Measurements from ENCODE around the gene FAN1. TPM values are rescaled to one million over a fixed set of nuclear protein-coding genes. Genes with fewer than 3 reads are reported as not detected.
A peak's percentile ranks its signal among the peaks of the same experiment; 100 is the strongest.

FAN1 gene
- total RNA-seq, 2 experiments from 2014 or later = 11.5 TPM

DNA sequence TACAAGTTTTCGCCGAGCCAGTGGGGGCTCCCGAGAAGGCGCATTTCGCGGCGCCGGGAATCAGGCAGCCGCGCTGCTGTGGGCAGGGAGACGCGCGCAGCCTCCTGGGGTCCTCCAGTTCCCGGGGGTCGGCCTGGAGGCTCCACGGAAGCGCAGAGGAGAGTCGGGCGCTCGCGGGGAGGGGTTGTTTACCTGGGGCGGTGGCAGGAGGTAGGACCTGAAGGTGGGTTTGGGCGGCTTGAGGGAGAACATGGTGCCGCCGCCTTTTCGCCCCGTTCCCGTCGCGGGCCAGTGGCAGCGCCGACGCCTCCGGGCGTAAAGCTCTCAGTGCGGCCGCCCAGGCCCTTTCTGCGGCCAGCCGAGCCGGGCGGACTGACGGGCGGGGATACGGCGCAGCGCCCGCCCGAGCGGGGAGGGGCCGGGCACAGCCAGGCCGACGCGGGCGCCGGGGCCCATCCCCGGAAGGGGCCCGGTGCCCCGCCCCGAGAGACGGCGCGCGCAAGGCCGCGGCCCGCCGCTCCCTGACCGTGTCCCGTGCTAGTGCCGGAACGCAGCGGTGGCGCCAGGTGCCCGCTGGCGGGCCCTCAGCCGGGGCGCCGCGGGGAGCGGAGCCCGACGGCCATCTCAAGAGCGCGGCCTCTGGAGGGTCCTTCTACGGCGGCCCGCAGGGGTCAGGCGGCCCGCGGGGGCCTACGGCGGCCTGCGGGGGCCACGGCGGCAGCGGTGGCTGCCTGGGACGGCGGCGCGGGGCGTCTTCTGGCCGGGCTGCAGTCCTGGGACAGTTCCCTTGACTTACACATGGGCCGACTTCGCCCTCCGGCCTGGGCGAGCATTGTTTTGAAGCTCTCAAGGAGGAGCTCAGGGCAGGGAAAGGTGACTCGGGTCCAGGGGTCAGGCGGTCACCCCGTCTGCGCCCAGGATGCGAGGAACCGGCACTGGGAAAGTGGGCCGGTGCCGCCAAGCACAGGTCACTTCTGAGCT is 87.8 kb downstream of the FAN1 start, which contains the start of gene MTMR10:
Gene MTMR10 (minus strand): TSS at position 374 of the 981 bp plus-strand sequence. CDS start 122 bp downstream, at position 252.
- peak within 1 kb of the TSS; percentile 94 for H3K4me3 Mint-ChIP-seq
- ATAC-seq (peak; percentile 96), DNase-seq (peak; percentile 74)
- peaks cover 6% of the 10 kb centered on the region for H3K27me3 Mint-ChIP-seq (ENCODE audit: low read depth)
- H3K36me3 Mint-ChIP-seq (ENCODE audit: low read depth) = peaks cover 16% of the 10 kb centered on the region
- ChIA-PET CTCF (interaction anchor here (1.0 to 1.8 kb wide), 3 partner anchors 12 to 499 kb away, joined by 3 to 6 read pairs (median 3); no protein-coding TSS in a partner anchor), POLR2A (interaction anchor here (0.6 to 2.0 kb wide), 12 partner anchors 10 to 164 kb away, joined by 3 to 10 read pairs (median 4); no protein-coding TSS in a partner anchor)
- peaks cover 24% of the 10 kb centered on the region for H3K4me1 Mint-ChIP-seq (ENCODE audit: low read depth)
- peak within 1 kb of the TSS; percentile 91 for H3K27ac Mint-ChIP-seq
- H3K9me3 Mint-ChIP-seq (ENCODE audit: insufficient read depth) = no peaks in the 10 kb centered on the region

DNA sequence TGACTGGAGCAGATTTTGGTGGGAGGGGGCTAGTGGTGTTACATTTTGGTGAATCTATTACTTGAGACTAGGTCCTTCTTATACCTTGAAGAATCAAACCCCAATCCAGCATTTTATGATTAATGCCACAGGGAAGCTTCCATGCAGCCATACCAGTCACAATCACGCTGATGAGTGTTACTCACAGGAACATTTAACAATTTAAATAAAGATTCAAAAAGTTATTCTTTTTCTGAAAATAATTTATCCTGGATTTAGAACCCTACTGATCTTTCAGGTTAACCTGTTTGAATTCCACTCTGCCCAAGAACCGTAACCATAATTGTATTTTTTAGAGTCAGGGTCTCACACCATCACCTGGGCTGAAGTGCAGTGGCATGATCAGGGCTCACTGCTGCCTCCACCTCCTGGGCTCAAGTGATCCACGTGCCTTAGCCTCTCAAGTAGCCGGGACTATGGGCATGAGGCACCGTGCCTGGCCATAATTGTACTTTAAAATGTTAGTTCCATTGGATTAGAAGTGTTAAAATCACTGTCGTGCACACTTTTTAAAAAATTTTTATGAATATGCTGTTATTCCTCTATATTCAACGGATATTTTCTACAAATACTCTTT is 88.6 kb downstream of the FAN1 start:
- Mint-ChIP-seq H3K4me1 (ENCODE audit: low read depth) (peaks cover 24% of the 10 kb centered on the region), H3K4me3 (peak overlapping the region; percentile 80), H3K9me3 (ENCODE audit: insufficient read depth) (no peaks in the 10 kb centered on the region), H3K27me3 (ENCODE audit: low read depth) (peaks cover 7% of the 10 kb centered on the region), H3K27ac (peak overlapping the region; percentile 79), H3K36me3 (ENCODE audit: low read depth) (peaks cover 12% of the 10 kb centered on the region)
- ChIA-PET CTCF (interaction anchor here (1.2 to 1.8 kb wide), 2 partner anchors 11 to 498 kb away, joined by 3 to 6 read pairs; no protein-coding TSS in a partner anchor), POLR2A (interaction anchor here (0.6 to 2.0 kb wide), 8 partner anchors 11 to 165 kb away, joined by 3 to 9 read pairs (median 5); no protein-coding TSS in a partner anchor)
- no peak for DNase-seq
- ATAC-seq = no peak

Other genes with a start within 250 kb of the FAN1 start
- gene MTMR10, start 87.7 kb downstream of the FAN1 start, total RNA-seq = 10 to 100 TPM; 21.9 to 22.3 TPM
- gene TRPM1, start 197.8 kb downstream of the FAN1 start, total RNA-seq = not detected

All from activated CD8-positive, alpha-beta T cell treated with anti-CD3 and anti-CD28 coated beads, Interleukin-2, amount 10 ng/mL, durations not matched to agents 7 days and 5 days (primary cell).